Peyer's patch (tissue), 4 donors: ENCODE results near the gene MAGI3.

ENCODE experiments used
- POLR2A ChIP-seq, 2 donors: fragments of 450-650 bp; IDR thresholded peaks; one replicate each; pipeline ENCODE4 v1.5.1; 2017; ENCODE audit warnings: antibody characterized with exemption in 2 of 2, mild to moderate bottlenecking in 2 of 2, moderate library complexity in 2 of 2
- TF ChIP-seq, protein P1 (sequence below), 6 experiments: fragments of 450-650 bp in 4 of 6; fragments of 200-600 bp in 2 of 6; sonication (generic) in 1 of 6; IDR thresholded peaks; one replicate each; pipeline ENCODE4 v1.5.1; 2017 to 2019; ENCODE audit warnings: antibody characterized with exemption in 6 of 6, mild to moderate bottlenecking in 3 of 6, moderate library complexity in 1 of 6

DNA sequence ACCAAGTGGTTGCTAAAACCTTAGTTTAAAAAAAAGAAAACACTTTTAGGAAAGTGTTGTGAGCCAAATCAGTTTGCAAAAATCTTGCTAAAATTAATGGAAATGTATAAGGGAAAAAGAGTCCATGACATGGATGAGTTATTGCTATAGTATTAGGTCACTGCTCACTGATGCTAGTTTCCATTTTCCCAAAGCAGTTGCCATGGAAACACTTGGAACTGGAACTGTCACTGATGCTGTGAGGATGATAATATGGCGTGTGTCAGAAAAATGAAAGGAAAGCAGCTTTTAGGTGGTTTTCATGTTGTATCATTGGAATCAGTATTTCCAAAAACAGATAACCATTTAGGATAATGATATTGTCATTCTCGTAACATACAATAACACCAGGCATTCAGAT is 264.6 kb downstream of the MAGI3 start:
- TF ChIP-seq, protein P1, sequence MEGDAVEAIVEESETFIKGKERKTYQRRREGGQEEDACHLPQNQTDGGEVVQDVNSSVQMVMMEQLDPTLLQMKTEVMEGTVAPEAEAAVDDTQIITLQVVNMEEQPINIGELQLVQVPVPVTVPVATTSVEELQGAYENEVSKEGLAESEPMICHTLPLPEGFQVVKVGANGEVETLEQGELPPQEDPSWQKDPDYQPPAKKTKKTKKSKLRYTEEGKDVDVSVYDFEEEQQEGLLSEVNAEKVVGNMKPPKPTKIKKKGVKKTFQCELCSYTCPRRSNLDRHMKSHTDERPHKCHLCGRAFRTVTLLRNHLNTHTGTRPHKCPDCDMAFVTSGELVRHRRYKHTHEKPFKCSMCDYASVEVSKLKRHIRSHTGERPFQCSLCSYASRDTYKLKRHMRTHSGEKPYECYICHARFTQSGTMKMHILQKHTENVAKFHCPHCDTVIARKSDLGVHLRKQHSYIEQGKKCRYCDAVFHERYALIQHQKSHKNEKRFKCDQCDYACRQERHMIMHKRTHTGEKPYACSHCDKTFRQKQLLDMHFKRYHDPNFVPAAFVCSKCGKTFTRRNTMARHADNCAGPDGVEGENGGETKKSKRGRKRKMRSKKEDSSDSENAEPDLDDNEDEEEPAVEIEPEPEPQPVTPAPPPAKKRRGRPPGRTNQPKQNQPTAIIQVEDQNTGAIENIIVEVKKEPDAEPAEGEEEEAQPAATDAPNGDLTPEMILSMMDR (IDR thresholded peaks at IDR 0.05): no peak
- TF ChIP-seq POLR2A (IDR thresholded peaks at IDR 0.05): no peak
